Endothelial cell of umbilical vein (primary cell): ENCODE results near the gene PLCD1. TPM values are rescaled to one million over a fixed set of nuclear protein-coding genes. Genes with fewer than 3 reads are reported as not detected.
"Not testable (repeated sequence)": the region's sequence is repeated elsewhere in the genome, so short reads cannot be mapped to it uniquely, and the experiment has no call there.

Experiments used
- BruUV-seq: library from RNA; stranded (reverse); fragments of 400-500 nt; replicated peaks from 2 replicates; lab custom pipeline; 2021; lab: Mats Ljungman, UMichigan
- CTCF ChIA-PET: fragments of 300-600, 350-600 bp; sonication (Branson Sonifier 250); formaldehyde crosslinking; loops from one replicate; lab custom pipeline; 2021; ENCODE audit warnings: antibody characterized with exemption, inconsistent platforms; lab: Charles Lee
- POLR2A ChIA-PET: fragments of 300-600, 350-600 bp; sonication (Branson Sonifier 250); formaldehyde crosslinking; loops from one replicate; lab custom pipeline; 2021; ENCODE audit warnings: antibody characterized with exemption, inconsistent platforms; lab: Charles Lee
- DNase-seq: peaks from one replicate; pipeline ENCODE4 v3.0.0-alpha.2; 2011; ENCODE audit warnings: low read depth, low spot score
- FAIRE-seq: peaks from 2 replicates; lab custom pipeline; 2011; peaks lifted over from hg19 to GRCh38; lab: Jason Lieb, UNC
- H2AFZ ChIP-seq: 2 replicates; pipeline ENCODE4 v1.6.0; 2012; ENCODE audit warnings: low read depth, low read length, control low read depth, inconsistent platforms
- H3K27ac ChIP-seq: 2 replicates; pipeline ENCODE4 v1.5.1; 2011; ENCODE audit warnings: low read depth, mild to moderate bottlenecking, control low read depth, low read length, moderate library complexity; ENCODE audit not compliant: insufficient read depth
- H3K27me3 ChIP-seq, 2 experiments: 2 replicates each; pipeline versions ENCODE4 v1.6.0 to v1.6.1; 2011; ENCODE audit warnings: low read length in 2 of 2, mixed read lengths in 1 of 2; ENCODE audit not compliant: control insufficient read depth in 2 of 2, insufficient read depth in 2 of 2
- H3K36me3 ChIP-seq, 2 experiments: 2 replicates in 1 of 2; 3 replicates in 1 of 2; pipeline ENCODE4 v1.5.1; 2011; ENCODE audit warnings: low read length in 2 of 2, mild to moderate bottlenecking in 1 of 2, moderate library complexity in 1 of 2; ENCODE audit not compliant: control insufficient read depth in 2 of 2, insufficient read depth in 2 of 2; ENCODE audit errors: extremely low read depth in 1 of 2
- H3K4me1 ChIP-seq: 3 replicates; pipeline ENCODE4 v1.5.1; 2011; ENCODE audit warnings: mild to moderate bottlenecking, low read length; ENCODE audit not compliant: control insufficient read depth, insufficient read depth; ENCODE audit errors: extremely low read depth
- H3K4me2 ChIP-seq: 2 replicates; pipeline ENCODE4 v1.6.1; 2011; ENCODE audit warnings: low read length, control low read depth, mixed read lengths; ENCODE audit not compliant: insufficient read depth
- H3K4me3 ChIP-seq, 3 experiments: fragments of 200-600 bp in 1 of 3; sonication (generic), shearing (Covaris generic) in 1 of 3; replicated peaks in 1 of 3; 2 replicates each; pipeline ENCODE4 v1.5.1; 2011 to 2016; ENCODE audit warnings: control low read depth in 3 of 3, low read length in 3 of 3, mild to moderate bottlenecking in 2 of 3, inconsistent platforms in 1 of 3, low read depth in 1 of 3, moderate library complexity in 1 of 3; ENCODE audit not compliant: insufficient read depth in 1 of 3
- H3K79me2 ChIP-seq: 2 replicates; pipeline ENCODE4 v1.6.0; 2012; ENCODE audit warnings: low read length, inconsistent platforms; ENCODE audit not compliant: control insufficient read depth, insufficient read depth
- H3K9ac ChIP-seq: replicated peaks from 2 replicates; pipeline ENCODE3; 2011; ENCODE audit warnings: low read length, control low read depth; ENCODE audit not compliant: insufficient read depth; ENCODE audit errors: extremely low read depth
- H3K9me1 ChIP-seq: replicated peaks from 3 replicates; pipeline ENCODE4 v1.6.0; 2011; ENCODE audit warnings: mild to moderate bottlenecking, low read length; ENCODE audit not compliant: control insufficient read depth, insufficient read depth; ENCODE audit errors: extremely low read depth
- H3K9me3 ChIP-seq: replicated peaks from 2 replicates; pipeline ENCODE4 v1.5.1; 2012; ENCODE audit warnings: low read length, inconsistent platforms; ENCODE audit not compliant: control insufficient read depth, insufficient read depth
- H4K20me1 ChIP-seq: replicated peaks from 2 replicates; pipeline ENCODE3; 2011; ENCODE audit warnings: mild to moderate bottlenecking, low read length; ENCODE audit not compliant: control insufficient read depth, insufficient read depth; ENCODE audit errors: extremely low read depth
- CTCF ChIP-seq, 2 donors: IDR thresholded peaks; 1 replicate in 1 of 2; 2 replicates in 1 of 2; pipeline ENCODE4 v1.5.1; 2011; ENCODE audit warnings: low read length in 2 of 2, mild to moderate bottlenecking in 2 of 2, moderate library complexity in 2 of 2, control low read depth in 1 of 2, inconsistent platforms in 1 of 2, low read depth in 1 of 2; ENCODE audit not compliant: insufficient read depth in 1 of 2; ENCODE audit errors: extremely low read depth in 1 of 2
- EZH2 ChIP-seq: IDR thresholded peaks from 2 replicates; pipeline ENCODE4 v1.6.1; 2012; ENCODE audit warnings: borderline replicate concordance, low read depth, mild to moderate bottlenecking, moderate library complexity, low read length, inconsistent platforms; ENCODE audit not compliant: severe bottlenecking
- FOS ChIP-seq: IDR thresholded peaks from 2 replicates; pipeline ENCODE4 v1.6.1; 2011; ENCODE audit warnings: mild to moderate bottlenecking, low read length, moderate library complexity, borderline replicate concordance; ENCODE audit not compliant: insufficient read depth
- GATA2 ChIP-seq: IDR thresholded peaks from 2 replicates; pipeline ENCODE4 v1.7.0; 2011; ENCODE audit warnings: low read depth, mild to moderate bottlenecking, moderate library complexity, mixed read lengths, low read length; ENCODE audit not compliant: insufficient read length, insufficient read depth
- JUN ChIP-seq: IDR thresholded peaks from 2 replicates; pipeline ENCODE4 v1.6.1; 2011; ENCODE audit warnings: borderline replicate concordance, low read depth; ENCODE audit not compliant: insufficient read length, insufficient read depth
- MYC ChIP-seq: IDR thresholded peaks from one replicate; pipeline ENCODE4 v1.6.1; 2011; ENCODE audit warnings: mild to moderate bottlenecking, low read depth, low read length
- POLR2A ChIP-seq: IDR thresholded peaks from 2 replicates; pipeline ENCODE4 v1.6.1; 2012; ENCODE audit warnings: low read depth, mild to moderate bottlenecking, control low read depth, low read length
- POLR2AphosphoS5 ChIP-seq: IDR thresholded peaks from 2 replicates; pipeline ENCODE4 v1.6.1; 2012; ENCODE audit warnings: low read depth, mild to moderate bottlenecking, control low read depth, low read length, moderate library complexity; ENCODE audit not compliant: insufficient read depth
- dilution Hi-C: fragments of 300-500 bp; cut with MboI; formaldehyde crosslinking; loops from one replicate; pipeline ENCODE4 v1.15.0; 2019; ENCODE audit warnings: low sequenced_read_pairs; ENCODE audit not compliant: extremely low pct_ligation_motif_present
- intact Hi-C: fragments of 100-400 bp; cut with micrococcal nuclease; formaldehyde crosslinking; loops from one replicate; pipeline ENCODE4 v1.10.0; 2022
- polyA plus RNA-seq, 4 experiments: library from polyadenylated mRNA; depleted of rRNA in 3 of 4; stranded (reverse) in 3 of 4; unstranded in 1 of 4; fragments of >200 nt; gene quantifications; 2 replicates each; pipeline versions ENCODE4 v1.2.1 to v1.2.3, GENCODE V29; 2011 to 2012; ENCODE audit warnings: missing spikeins in 1 of 4
- total RNA-seq: library from RNA; stranded (reverse); gene quantifications from 2 replicates; pipeline ENCODE4 v1.2.3, GENCODE V29; 2021
- TF ChIP-seq, protein P1 (sequence below): IDR thresholded peaks from 2 replicates; pipeline ENCODE4 v1.6.1; 2011; ENCODE audit not compliant: insufficient read depth, insufficient read length

Gene PLCD1
- total and polyA plus RNA-seq, 2 donors (not counting 3 experiments of a cell fraction or from before 2014, with no cell fraction given), result 12.6 to 15.3 TPM

GRCh38 chr3:37973246-37974054 is 56.0 kb downstream of the PLCD1 start:
- Histone ChIP-seq H3K9ac (no peak overlapping the region), H3K9me1 (no peaks in the 10 kb centered on the region), H3K4me2 (no peak overlapping the region), H3K36me3 (peaks cover 0 to 9% of the 10 kb centered on the region in 2 experiments), H3K4me1 (peaks cover 5% of the 10 kb centered on the region), H4K20me1 (no peaks in the 10 kb centered on the region), H3K9me3 (no peaks in the 10 kb centered on the region), H3K27me3 (no peaks in the 10 kb centered on the region), H3K27ac (no peak overlapping the region), H3K79me2 (no peaks in the 10 kb centered on the region), H2AFZ (no peak overlapping the region), H3K4me3 (no peak overlapping the region)
- BruUV-seq, result no TSS peak
- no peak for TF ChIP-seq MYC
- TF ChIP-seq CTCF (IDR thresholded peaks at IDR 0.05; ENCODE audit: extremely low read depth in 1 of 2, insufficient read depth in 1 of 2, low read depth in 1 of 2, low read length in 2 of 2), result no peak
- TF ChIP-seq POLR2AphosphoS5, result no peak
- TF ChIP-seq FOS, result no peak
- no peak for TF ChIP-seq POLR2A
- no peak for TF ChIP-seq EZH2
- TF ChIP-seq GATA2, result no peak
- TF ChIP-seq, protein P1, sequence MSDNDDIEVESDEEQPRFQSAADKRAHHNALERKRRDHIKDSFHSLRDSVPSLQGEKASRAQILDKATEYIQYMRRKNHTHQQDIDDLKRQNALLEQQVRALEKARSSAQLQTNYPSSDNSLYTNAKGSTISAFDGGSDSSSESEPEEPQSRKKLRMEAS, result no peak
- TF ChIP-seq JUN, result no peak
- no peak for FAIRE-seq
- intact Hi-C loops (loop anchor here (1.0 kb wide), 3 partner anchors 21 to 145 kb away; no protein-coding TSS in a partner anchor), dilution Hi-C loops (no loop called here)
- CTCF ChIA-PET, result interaction anchor here (1.0 to 3.4 kb wide), 20 partner anchors 8 to 689 kb away, joined by 3 to 68 read pairs (median 8); partner anchors contain the start of gene VILL
- no peak for DNase-seq
- POLR2A ChIA-PET, result no interaction called here

- H3K79me2 ChIP-seq, H3K9me1 ChIP-seq, FAIRE-seq, H3K4me1 ChIP-seq, intact Hi-C loops, H3K9ac ChIP-seq, BruUV-seq, H3K9me3 ChIP-seq, H3K4me3 ChIP-seq, H3K27ac ChIP-seq, H4K20me1 ChIP-seq, H3K27me3 ChIP-seq, dilution Hi-C loops, H3K4me2 ChIP-seq, DNase-seq, H2AFZ ChIP-seq, POLR2A ChIA-PET, H3K36me3 ChIP-seq: not testable (repeated sequence)
- CTCF ChIA-PET, result interaction anchor here (1.2 kb wide), 1 partner anchor 10 kb away, joined by 3 read pairs; no protein-coding TSS in a partner anchor
Observed at GRCh38 chr3:37972056-37972455, 57.4 kb downstream of the PLCD1 start.
